ENCODE data around the gene AREL1.

The AREL1 gene

DNA sequence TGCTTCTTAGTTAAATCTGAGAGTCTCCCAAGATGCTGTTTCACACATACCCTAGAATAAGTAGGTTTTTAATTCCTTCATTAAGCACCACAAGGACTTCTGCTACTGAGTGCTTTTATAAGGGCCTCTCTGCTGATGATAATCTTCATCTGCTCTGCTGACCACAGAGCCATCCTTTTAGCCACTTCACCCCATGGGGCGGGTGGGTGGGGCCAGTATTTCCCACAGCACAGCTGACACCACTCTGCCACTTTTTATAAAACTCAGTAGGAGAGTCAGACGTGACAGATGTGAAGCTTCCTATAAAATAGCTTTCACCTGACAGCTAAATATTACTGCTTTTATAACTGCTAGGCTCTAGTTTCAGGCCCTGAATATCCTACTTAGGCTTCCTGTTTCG is 20.3 kb upstream of the AREL1 start:
- Histone ChIP-seq H3K9ac (ENCODE audit: low read depth in 1 of 2, low read length in 2 of 2) (no peak overlapping the region), H3K4me3 (ENCODE audit: low read depth in 1 of 2, low read length in 2 of 2) (no peak overlapping the region), H3K27me3 (ENCODE audit: control insufficient read depth in 1 of 2, insufficient read depth in 2 of 2, low read length in 2 of 2) (no peaks in the 10 kb centered on the region), H3K9me3 (ENCODE audit: control insufficient read depth in 1 of 2, low read length in 2 of 2) (no peaks in the 10 kb centered on the region), H3K4me1 (ENCODE audit: control insufficient read depth in 1 of 2, insufficient read depth in 2 of 2, low read length in 2 of 2) (peaks cover 0 to 3% of the 10 kb centered on the region in 2 donors), H3K27ac (ENCODE audit: low read depth, low read length) (no peak overlapping the region), H3K36me3 (ENCODE audit: control insufficient read depth in 1 of 2, insufficient read depth in 2 of 2, low read length in 2 of 2) (peaks cover 16 to 24% of the 10 kb centered on the region in 2 donors)

DNA sequence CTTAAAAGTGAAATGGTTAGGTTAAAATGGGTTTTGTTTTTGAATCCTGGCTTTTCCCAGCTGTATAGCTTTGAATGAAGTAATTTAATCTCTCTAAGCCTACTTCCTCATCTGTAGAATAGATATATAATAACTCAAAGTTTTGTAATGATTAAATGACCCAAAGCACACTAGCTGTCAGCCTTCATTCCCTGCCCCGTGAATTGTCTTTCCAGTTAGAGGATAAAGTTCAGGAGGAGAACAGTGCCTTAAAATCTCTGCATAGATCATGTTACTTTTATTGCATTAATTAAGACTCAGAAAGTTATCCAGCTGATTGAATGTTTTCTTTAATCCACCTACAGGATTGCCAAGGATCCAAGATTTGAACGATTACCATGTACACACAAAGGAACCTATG is 19.5 kb upstream of the AREL1 start:
- H3K4me1 ChIP-seq (ENCODE audit: control insufficient read depth in 1 of 2, insufficient read depth in 2 of 2, low read length in 2 of 2) = peaks cover 0 to 3% of the 10 kb centered on the region in 2 donors
- no peaks in the 10 kb centered on the region for H3K27me3 ChIP-seq (ENCODE audit: control insufficient read depth in 1 of 2, insufficient read depth in 2 of 2, low read length in 2 of 2)
- H3K9me3 ChIP-seq (ENCODE audit: control insufficient read depth in 1 of 2, low read length in 2 of 2) = no peaks in the 10 kb centered on the region
- H3K4me3 ChIP-seq (ENCODE audit: low read depth in 1 of 2, low read length in 2 of 2) = no peak overlapping the region
- no peak overlapping the region for H3K9ac ChIP-seq (ENCODE audit: low read depth in 1 of 2, low read length in 2 of 2)
- peaks cover 16 to 24% of the 10 kb centered on the region in 2 donors for H3K36me3 ChIP-seq (ENCODE audit: control insufficient read depth in 1 of 2, insufficient read depth in 2 of 2, low read length in 2 of 2)
- no peak overlapping the region for H3K27ac ChIP-seq (ENCODE audit: low read depth, low read length)

DNA sequence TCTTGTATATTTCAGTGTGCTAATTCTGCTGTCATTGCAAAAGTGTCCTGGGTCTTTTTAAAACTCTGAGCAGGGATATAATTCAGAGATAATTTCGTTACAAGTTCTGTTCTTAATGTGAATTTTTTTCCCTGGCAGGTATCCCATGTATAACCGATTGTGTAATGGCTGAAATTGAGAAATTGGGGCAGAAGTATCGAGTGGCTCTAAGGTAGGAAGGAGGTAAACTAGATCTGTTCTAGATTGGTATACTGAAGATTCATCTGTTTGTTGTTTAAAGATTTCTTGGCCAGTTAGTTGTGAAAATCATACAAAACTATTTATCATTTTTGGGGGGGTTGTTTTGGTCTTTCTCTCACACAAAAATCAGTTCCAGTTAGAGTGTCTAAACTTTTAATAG is 10.3 kb upstream of the AREL1 start:
- H3K27me3 ChIP-seq (ENCODE audit: control insufficient read depth in 1 of 2, insufficient read depth in 2 of 2, low read length in 2 of 2) = no peaks in the 10 kb centered on the region
- peaks cover 3 to 34% of the 10 kb centered on the region in 2 donors for H3K36me3 ChIP-seq (ENCODE audit: control insufficient read depth in 1 of 2, insufficient read depth in 2 of 2, low read length in 2 of 2)
- no peaks in the 10 kb centered on the region for H3K9me3 ChIP-seq (ENCODE audit: control insufficient read depth in 1 of 2, low read length in 2 of 2)
- H3K4me3 ChIP-seq (ENCODE audit: low read depth in 1 of 2, low read length in 2 of 2) = no peak overlapping the region
- H3K9ac ChIP-seq (ENCODE audit: low read depth in 1 of 2, low read length in 2 of 2) = no peak overlapping the region
- no peaks in the 10 kb centered on the region for H3K4me1 ChIP-seq (ENCODE audit: control insufficient read depth in 1 of 2, insufficient read depth in 2 of 2, low read length in 2 of 2)
- H3K27ac ChIP-seq (ENCODE audit: low read depth, low read length) = no peak overlapping the region

DNA sequence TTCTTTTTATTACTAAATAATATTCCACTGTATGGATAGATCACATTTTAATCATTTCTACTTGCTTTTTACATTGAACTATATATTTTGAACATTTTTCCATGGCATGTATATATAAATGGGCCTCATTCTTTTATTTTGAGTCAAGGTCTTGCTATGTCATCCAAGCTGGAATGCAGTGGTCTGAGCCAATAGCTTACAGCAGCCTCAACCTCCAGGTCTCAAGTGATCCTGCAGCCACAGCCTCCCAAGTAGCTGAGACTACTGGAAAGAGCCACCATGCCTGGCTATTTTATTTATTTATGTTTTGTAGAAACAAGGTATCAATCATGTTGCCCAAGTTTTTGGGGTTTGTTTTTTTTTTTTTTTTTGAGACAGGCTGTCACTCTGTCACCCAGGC is 7.6 kb upstream of the AREL1 start:
- no peak overlapping the region for H3K9ac ChIP-seq (ENCODE audit: low read depth in 1 of 2, low read length in 2 of 2)
- no peak overlapping the region for H3K4me3 ChIP-seq (ENCODE audit: low read depth in 1 of 2, low read length in 2 of 2)
- H3K36me3 ChIP-seq (ENCODE audit: control insufficient read depth in 1 of 2, insufficient read depth in 2 of 2, low read length in 2 of 2) = peaks cover 14 to 49% of the 10 kb centered on the region in 2 donors
- H3K27ac ChIP-seq (ENCODE audit: low read depth, low read length) = no peak overlapping the region
- no peaks in the 10 kb centered on the region for H3K4me1 ChIP-seq (ENCODE audit: control insufficient read depth in 1 of 2, insufficient read depth in 2 of 2, low read length in 2 of 2)
- H3K27me3 ChIP-seq (ENCODE audit: control insufficient read depth in 1 of 2, insufficient read depth in 2 of 2, low read length in 2 of 2) = no peaks in the 10 kb centered on the region
- H3K9me3 ChIP-seq (ENCODE audit: control insufficient read depth in 1 of 2, low read length in 2 of 2) = no peaks in the 10 kb centered on the region

DNA sequence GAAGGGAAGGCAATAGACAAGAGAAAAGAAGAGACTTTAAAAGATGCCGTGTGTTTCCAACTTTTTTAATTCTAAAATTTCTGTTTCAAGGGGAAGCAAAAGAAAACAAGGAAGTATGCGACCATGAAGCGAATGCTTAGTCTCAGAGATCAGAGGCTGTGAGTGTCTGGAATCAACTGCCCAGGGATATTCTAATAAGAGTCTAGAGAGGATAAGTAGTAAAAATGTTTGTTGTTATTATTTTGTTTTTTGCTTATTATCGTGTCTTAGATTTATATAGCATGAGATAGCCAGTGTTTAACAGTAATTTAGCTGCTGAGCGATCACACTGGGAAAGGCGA is 485 bp upstream of the AREL1 start:
- H3K9me3 ChIP-seq (ENCODE audit: control insufficient read depth in 1 of 2, low read length in 2 of 2) = no peaks in the 10 kb centered on the region
- peaks cover 10 to 24% of the 10 kb centered on the region in 2 donors for H3K36me3 ChIP-seq (ENCODE audit: control insufficient read depth in 1 of 2, insufficient read depth in 2 of 2, low read length in 2 of 2)
- peak overlapping the region; percentile 93 to 99 for H3K4me3 ChIP-seq (ENCODE audit: low read depth in 1 of 2, low read length in 2 of 2)
- H3K9ac ChIP-seq (ENCODE audit: low read depth in 1 of 2, low read length in 2 of 2) = peak overlapping the region; percentile 89 to 90
- H3K4me1 ChIP-seq (ENCODE audit: control insufficient read depth in 1 of 2, insufficient read depth in 2 of 2, low read length in 2 of 2) = peaks cover 17 to 20% of the 10 kb centered on the region in 2 donors
- H3K27ac ChIP-seq (ENCODE audit: low read depth, low read length) = peak overlapping the region; percentile 45
- no peaks in the 10 kb centered on the region for H3K27me3 ChIP-seq (ENCODE audit: control insufficient read depth in 1 of 2, insufficient read depth in 2 of 2, low read length in 2 of 2)

DNA sequence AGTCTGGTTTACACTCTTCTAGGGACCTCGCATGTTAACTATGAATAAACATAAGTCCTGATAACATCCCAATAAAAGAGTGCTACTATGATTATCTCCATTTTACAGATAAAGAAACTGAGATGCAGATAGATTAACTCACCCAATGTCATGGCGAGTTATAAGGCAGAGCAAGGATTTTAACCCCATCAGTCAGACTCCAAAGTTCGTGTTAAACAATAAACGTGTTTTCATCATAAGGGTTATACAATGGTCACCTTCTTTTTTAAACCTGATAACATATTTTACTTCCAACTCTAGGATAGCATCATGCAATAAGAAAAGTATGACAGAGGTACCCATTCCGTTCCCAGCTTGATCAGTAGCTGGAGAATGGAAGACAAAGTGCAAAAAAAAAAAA is 1.2 kb downstream of the AREL1 start:
- H3K36me3 ChIP-seq (ENCODE audit: control insufficient read depth in 1 of 2, insufficient read depth in 2 of 2, low read length in 2 of 2) = peaks cover 1 to 10% of the 10 kb centered on the region in 2 donors
- no peaks in the 10 kb centered on the region for H3K9me3 ChIP-seq (ENCODE audit: control insufficient read depth in 1 of 2, low read length in 2 of 2)
- H3K9ac ChIP-seq (ENCODE audit: low read depth in 1 of 2, low read length in 2 of 2) = no peak overlapping the region
- peak overlapping the region in 1 of 2 donors; percentile 99 for H3K4me3 ChIP-seq (ENCODE audit: low read depth in 1 of 2, low read length in 2 of 2)
- peaks cover 17 to 20% of the 10 kb centered on the region in 2 donors for H3K4me1 ChIP-seq (ENCODE audit: control insufficient read depth in 1 of 2, insufficient read depth in 2 of 2, low read length in 2 of 2)
- no peak overlapping the region for H3K27ac ChIP-seq (ENCODE audit: low read depth, low read length)
- no peaks in the 10 kb centered on the region for H3K27me3 ChIP-seq (ENCODE audit: control insufficient read depth in 1 of 2, insufficient read depth in 2 of 2, low read length in 2 of 2)

DNA sequence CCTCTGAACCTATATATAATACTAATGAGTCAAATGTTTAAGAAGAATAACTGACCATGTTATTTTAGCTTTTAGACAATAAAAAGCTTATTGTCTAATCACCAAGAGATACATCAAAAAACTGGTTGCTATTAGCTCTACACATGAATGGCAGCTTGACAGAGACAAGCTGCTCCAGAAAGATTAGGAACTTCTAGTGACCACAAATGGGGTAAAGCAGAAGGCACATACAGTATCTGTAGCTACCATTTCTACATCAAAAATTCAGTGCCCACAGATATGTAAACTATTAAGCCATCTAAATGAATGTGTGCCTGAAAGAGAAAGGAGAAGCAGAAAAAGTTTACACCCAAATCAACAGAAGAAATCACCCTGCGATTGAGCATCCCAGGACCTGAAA is 2.4 kb downstream of the AREL1 start:
- peaks cover 17 to 20% of the 10 kb centered on the region in 2 donors for H3K4me1 ChIP-seq (ENCODE audit: control insufficient read depth in 1 of 2, insufficient read depth in 2 of 2, low read length in 2 of 2)
- no peaks in the 10 kb centered on the region for H3K9me3 ChIP-seq (ENCODE audit: control insufficient read depth in 1 of 2, low read length in 2 of 2)
- peaks cover 0 to 3% of the 10 kb centered on the region in 2 donors for H3K36me3 ChIP-seq (ENCODE audit: control insufficient read depth in 1 of 2, insufficient read depth in 2 of 2, low read length in 2 of 2)
- H3K27me3 ChIP-seq (ENCODE audit: control insufficient read depth in 1 of 2, insufficient read depth in 2 of 2, low read length in 2 of 2) = no peaks in the 10 kb centered on the region
- H3K27ac ChIP-seq (ENCODE audit: low read depth, low read length) = no peak overlapping the region
- H3K4me3 ChIP-seq (ENCODE audit: low read depth in 1 of 2, low read length in 2 of 2) = no peak overlapping the region
- no peak overlapping the region for H3K9ac ChIP-seq (ENCODE audit: low read depth in 1 of 2, low read length in 2 of 2)

DNA sequence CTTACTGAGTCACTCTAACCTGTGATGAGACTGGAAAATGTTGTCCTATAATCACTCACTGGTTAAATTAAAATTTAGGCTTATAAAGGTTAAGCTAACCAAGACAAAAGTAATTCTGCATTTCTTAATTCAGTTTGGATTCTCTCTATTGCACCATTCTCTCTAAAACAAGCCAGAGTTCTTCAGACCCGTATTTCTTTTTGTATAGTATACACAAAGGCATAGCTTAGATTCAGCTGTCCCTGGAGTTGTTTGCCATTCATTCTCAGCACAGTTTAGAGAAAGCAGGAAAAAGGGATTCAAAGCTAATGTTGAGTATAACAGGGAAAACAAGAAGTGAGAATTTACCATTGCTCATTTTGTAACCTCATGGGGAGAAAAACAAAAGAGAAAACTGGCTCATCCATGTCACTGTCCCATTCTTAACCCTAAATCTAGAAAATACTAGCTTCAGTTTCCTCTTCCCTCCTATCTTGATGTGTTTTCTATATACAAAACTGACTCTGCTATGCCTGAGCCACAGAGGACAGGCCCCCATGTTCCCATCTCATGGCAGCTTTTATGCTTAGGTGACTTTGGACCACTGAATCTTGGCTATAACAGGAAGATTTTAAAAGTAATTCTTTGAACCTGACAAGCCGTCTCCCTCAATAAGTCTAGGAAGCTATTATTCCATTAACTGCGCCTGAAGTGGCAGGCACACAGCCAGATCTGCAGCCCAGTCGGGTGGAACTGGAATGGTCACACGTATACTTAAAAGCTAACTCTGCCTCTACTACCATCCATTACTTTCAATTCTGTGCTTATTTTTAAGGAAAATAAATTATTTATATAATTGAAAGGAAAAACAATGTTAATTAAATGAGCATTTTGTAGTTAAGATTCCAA is 7.0 kb downstream of the AREL1 start:
- no peak overlapping the region for H3K9ac ChIP-seq (ENCODE audit: low read depth in 1 of 2, low read length in 2 of 2)
- H3K36me3 ChIP-seq (ENCODE audit: control insufficient read depth in 1 of 2, insufficient read depth in 2 of 2, low read length in 2 of 2) = no peaks in the 10 kb centered on the region
- H3K4me3 ChIP-seq (ENCODE audit: low read depth in 1 of 2, low read length in 2 of 2) = no peak overlapping the region
- no peaks in the 10 kb centered on the region for H3K27me3 ChIP-seq (ENCODE audit: control insufficient read depth in 1 of 2, insufficient read depth in 2 of 2, low read length in 2 of 2)
- H3K27ac ChIP-seq (ENCODE audit: low read depth, low read length) = no peak overlapping the region
- peaks cover 3% of the 10 kb centered on the region in 2 donors for H3K9me3 ChIP-seq (ENCODE audit: control insufficient read depth in 1 of 2, low read length in 2 of 2)
- peaks cover 4 to 7% of the 10 kb centered on the region in 2 donors for H3K4me1 ChIP-seq (ENCODE audit: control insufficient read depth in 1 of 2, insufficient read depth in 2 of 2, low read length in 2 of 2)

DNA sequence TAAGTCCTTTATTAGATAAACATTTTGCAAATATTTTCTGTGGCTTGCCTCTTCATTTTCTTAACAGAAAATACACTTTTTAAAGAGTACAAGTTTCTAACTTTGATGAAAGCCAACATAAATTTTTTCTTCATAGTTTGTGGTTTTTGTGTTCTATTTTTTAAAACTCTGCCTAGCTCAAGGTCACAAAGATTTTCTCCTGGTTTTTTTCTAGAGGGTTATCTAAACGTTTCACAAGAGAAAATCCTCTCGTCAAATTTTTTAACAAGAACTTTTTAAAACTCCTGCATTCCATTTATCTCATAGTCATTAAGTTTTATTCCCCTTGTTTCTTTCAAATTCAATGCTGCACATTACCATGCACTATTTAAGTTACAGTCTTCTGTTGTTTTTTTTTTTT is 8.2 kb downstream of the AREL1 start:
- Histone ChIP-seq H3K27me3 (ENCODE audit: control insufficient read depth in 1 of 2, insufficient read depth in 2 of 2, low read length in 2 of 2) (no peaks in the 10 kb centered on the region), H3K4me3 (ENCODE audit: low read depth in 1 of 2, low read length in 2 of 2) (no peak overlapping the region), H3K9ac (ENCODE audit: low read depth in 1 of 2, low read length in 2 of 2) (no peak overlapping the region), H3K27ac (ENCODE audit: low read depth, low read length) (no peak overlapping the region), H3K9me3 (ENCODE audit: control insufficient read depth in 1 of 2, low read length in 2 of 2) (peaks cover 3% of the 10 kb centered on the region in 2 donors), H3K36me3 (ENCODE audit: control insufficient read depth in 1 of 2, insufficient read depth in 2 of 2, low read length in 2 of 2) (no peaks in the 10 kb centered on the region), H3K4me1 (ENCODE audit: control insufficient read depth in 1 of 2, insufficient read depth in 2 of 2, low read length in 2 of 2) (peaks cover 0 to 3% of the 10 kb centered on the region in 2 donors)

DNA sequence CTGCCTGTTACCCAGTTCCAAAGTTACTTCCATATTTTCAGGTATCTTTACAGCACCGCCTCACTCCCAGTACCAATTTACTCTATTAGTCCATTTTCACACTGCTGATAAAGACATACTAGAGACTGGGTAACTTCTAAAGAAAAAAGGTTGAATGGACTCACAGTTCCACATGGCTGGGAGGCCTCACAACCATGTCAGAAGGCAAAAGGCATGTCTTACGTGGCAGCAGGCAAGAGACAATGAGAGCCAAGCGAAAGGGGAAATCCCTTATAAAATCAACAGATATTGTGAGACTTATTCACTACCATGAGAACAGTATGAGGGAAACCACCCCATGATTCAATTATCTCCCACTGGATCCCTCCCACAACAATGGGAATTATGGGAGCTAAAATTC is 9.8 kb downstream of the AREL1 start:
- Histone ChIP-seq H3K4me3 (ENCODE audit: low read depth in 1 of 2, low read length in 2 of 2) (no peak overlapping the region), H3K4me1 (ENCODE audit: control insufficient read depth in 1 of 2, insufficient read depth in 2 of 2, low read length in 2 of 2) (no peaks in the 10 kb centered on the region), H3K9ac (ENCODE audit: low read depth in 1 of 2, low read length in 2 of 2) (no peak overlapping the region), H3K27me3 (ENCODE audit: control insufficient read depth in 1 of 2, insufficient read depth in 2 of 2, low read length in 2 of 2) (no peaks in the 10 kb centered on the region), H3K27ac (ENCODE audit: low read depth, low read length) (no peak overlapping the region), H3K36me3 (ENCODE audit: control insufficient read depth in 1 of 2, insufficient read depth in 2 of 2, low read length in 2 of 2) (no peaks in the 10 kb centered on the region), H3K9me3 (ENCODE audit: control insufficient read depth in 1 of 2, low read length in 2 of 2) (peaks cover 3% of the 10 kb centered on the region in 2 donors)

Measured in duodenal mucosa (tissue), 2 donors.